ENCODE results near the gene COL20A1. TPM values are rescaled to one million over a fixed set of nuclear protein-coding genes. Genes with fewer than 3 reads are reported as not detected.

Gene COL20A1
- total and polyA plus RNA-seq, 9 donors, result 0.10 to 0.54 (median 0.25) TPM; not detected in 5

DNA sequence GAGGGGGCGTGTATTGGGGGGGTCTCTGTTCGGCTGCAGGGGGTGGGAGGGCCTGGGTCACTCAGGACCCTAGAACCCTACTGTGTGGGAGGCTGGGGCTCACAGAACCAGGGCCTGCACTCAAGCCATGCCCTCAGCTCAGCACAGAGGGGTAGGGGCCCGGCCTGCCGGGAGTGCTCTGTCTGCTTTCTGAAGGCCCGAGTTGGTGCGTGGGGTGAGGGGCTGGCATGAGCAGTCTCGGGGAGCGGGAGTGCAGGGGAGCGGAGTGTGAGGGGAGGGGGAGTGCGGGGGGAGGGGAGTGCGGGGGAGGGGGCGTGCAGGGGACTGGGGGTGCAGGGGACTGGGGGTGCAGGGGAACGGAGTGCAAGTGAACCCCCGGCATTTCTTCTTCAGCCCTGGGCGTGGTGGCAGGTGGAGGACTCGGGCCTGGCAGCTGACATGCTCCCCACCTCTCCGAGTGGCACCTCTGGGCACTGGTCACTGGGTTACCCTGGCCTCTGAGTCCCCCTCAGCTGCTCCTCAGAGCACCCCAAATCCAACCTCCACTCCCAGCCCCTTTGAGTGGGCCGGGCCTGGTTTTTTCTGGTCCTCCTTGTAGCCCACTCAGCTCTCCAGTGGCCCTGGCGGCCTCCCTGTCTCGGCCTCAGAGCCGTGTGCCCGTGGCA lies 1.0 kb downstream of the COL20A1 start:
- H3K27ac ChIP-seq, result no peak overlapping the region
- no peaks in the 10 kb centered on the region for H3K36me3 ChIP-seq
- H3K27me3 ChIP-seq, result peaks cover 4% of the 10 kb centered on the region
- DNase-seq, result no peak
- no peak overlapping the region for H3K4me3 ChIP-seq
- intact Hi-C loops (cut with DNase I), result no loop called here
- no peaks in the 10 kb centered on the region for H3K9me3 ChIP-seq
- H3K4me1 ChIP-seq (ENCODE audit: insufficient read depth), result peaks cover 2% of the 10 kb centered on the region
- TF ChIP-seq, protein P1, sequence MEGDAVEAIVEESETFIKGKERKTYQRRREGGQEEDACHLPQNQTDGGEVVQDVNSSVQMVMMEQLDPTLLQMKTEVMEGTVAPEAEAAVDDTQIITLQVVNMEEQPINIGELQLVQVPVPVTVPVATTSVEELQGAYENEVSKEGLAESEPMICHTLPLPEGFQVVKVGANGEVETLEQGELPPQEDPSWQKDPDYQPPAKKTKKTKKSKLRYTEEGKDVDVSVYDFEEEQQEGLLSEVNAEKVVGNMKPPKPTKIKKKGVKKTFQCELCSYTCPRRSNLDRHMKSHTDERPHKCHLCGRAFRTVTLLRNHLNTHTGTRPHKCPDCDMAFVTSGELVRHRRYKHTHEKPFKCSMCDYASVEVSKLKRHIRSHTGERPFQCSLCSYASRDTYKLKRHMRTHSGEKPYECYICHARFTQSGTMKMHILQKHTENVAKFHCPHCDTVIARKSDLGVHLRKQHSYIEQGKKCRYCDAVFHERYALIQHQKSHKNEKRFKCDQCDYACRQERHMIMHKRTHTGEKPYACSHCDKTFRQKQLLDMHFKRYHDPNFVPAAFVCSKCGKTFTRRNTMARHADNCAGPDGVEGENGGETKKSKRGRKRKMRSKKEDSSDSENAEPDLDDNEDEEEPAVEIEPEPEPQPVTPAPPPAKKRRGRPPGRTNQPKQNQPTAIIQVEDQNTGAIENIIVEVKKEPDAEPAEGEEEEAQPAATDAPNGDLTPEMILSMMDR (IDR thresholded peaks at IDR 0.05), result no peak
- no peak for TF ChIP-seq EP300 (IDR thresholded peaks at IDR 0.05)
- TF ChIP-seq POLR2A (IDR thresholded peaks at IDR 0.05), result no peak
- 34 to 47% (median 38%) methylated on average over 15 to 22 of the region's 22 CpGs for WGBS, 3 donors

DNA sequence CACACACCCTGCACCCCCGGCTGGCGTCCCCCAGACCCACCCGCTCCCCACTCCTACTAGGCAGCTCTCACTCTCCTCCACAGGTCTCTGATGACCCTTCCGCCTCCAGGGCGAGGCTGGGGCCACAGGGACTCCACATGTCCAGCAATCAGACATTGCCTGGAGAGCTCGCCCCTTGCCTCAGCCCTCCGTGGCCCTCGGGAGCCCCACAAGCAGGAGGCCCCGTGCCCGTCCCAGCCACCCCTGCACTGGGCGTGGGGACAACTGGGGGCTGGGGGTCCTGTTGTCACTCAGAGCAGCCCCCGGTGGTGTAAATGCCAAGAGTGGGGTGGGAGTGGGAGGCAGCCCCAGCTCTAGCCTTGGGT lies 1.5 kb downstream of the COL20A1 start:
- intact Hi-C loops (cut with DNase I), result no loop called here
- Histone ChIP-seq H3K4me1 (ENCODE audit: insufficient read depth) (peaks cover 2% of the 10 kb centered on the region), H3K27ac (no peak overlapping the region), H3K4me3 (no peak overlapping the region), H3K36me3 (no peaks in the 10 kb centered on the region), H3K9me3 (no peaks in the 10 kb centered on the region), H3K27me3 (peaks cover 4% of the 10 kb centered on the region)
- TF ChIP-seq EP300 (IDR thresholded peaks at IDR 0.05) (no peak), POLR2A (IDR thresholded peaks at IDR 0.05) (no peak)
- TF ChIP-seq, protein P1 (IDR thresholded peaks at IDR 0.05), result no peak
- WGBS, 3 donors, result 63 to 75% (median 71%) methylated on average over 12 of the region's 12 CpGs
- no peak for DNase-seq

DNA sequence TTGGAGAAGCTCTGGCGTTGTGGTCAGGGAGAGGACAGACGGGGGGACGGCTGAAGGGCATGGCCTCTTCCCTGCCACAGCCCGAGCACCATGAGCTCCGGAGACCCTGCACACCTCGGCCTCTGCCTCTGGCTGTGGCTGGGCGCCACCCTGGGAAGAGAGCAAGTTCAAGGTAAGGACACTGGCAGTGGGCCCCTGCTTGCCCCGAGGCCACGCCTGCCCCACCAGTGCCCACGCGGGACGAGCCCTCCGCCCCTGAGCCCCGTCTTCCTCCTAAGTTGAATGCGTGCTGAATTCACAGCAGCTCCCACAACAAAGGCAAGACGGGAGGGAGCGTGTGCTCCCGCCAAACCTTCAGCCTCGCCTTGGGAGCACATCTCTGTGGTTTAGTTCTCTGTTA lies 2.0 kb downstream of the COL20A1 start:
- no peak for DNase-seq
- Histone ChIP-seq H3K9me3 (no peaks in the 10 kb centered on the region), H3K27me3 (peaks cover 4% of the 10 kb centered on the region), H3K4me1 (ENCODE audit: insufficient read depth) (peaks cover 2% of the 10 kb centered on the region), H3K36me3 (no peaks in the 10 kb centered on the region), H3K4me3 (no peak overlapping the region), H3K27ac (no peak overlapping the region)
- TF ChIP-seq EP300 (IDR thresholded peaks at IDR 0.05) (no peak), POLR2A (IDR thresholded peaks at IDR 0.05) (no peak)
- TF ChIP-seq, protein P1 (IDR thresholded peaks at IDR 0.05), result no peak
- intact Hi-C loops (cut with DNase I), result no loop called here
- 4 to 15% (median 5%) methylated on average over 18 to 19 of the region's 19 CpGs for WGBS, 3 donors

DNA sequence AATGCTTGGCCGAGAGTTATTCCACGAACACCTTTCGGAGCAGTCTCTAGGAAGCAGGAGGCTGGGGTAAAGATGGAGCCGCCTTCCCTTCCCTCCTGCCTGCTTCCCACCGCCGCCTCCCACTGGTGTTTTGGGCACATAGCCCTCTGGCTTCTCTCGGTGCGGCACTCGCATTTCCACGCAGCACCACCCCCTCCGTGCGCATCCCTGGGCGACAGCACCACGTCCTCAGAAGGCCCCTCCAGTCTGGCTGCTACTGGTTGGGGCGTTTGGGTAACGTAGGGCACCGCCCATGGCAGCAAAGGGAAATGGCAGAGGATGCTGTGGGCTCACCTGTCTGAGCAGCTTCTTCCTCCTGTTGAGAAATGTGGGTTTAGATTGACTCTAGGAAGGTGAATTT lies 2.4 kb downstream of the COL20A1 start:
- no peak overlapping the region for H3K27ac ChIP-seq
- H3K4me3 ChIP-seq, result no peak overlapping the region
- H3K27me3 ChIP-seq, result peaks cover 4% of the 10 kb centered on the region
- 10 to 19% (median 10%) methylated on average over 17 of the region's 17 CpGs for WGBS, 3 donors
- intact Hi-C loops (cut with DNase I), result no loop called here
- H3K9me3 ChIP-seq, result no peaks in the 10 kb centered on the region
- DNase-seq, result no peak
- H3K4me1 ChIP-seq (ENCODE audit: insufficient read depth), result peaks cover 2% of the 10 kb centered on the region
- TF ChIP-seq, protein P1 (IDR thresholded peaks at IDR 0.05), result no peak
- TF ChIP-seq EP300 (IDR thresholded peaks at IDR 0.05) (no peak), POLR2A (IDR thresholded peaks at IDR 0.05) (no peak)
- no peaks in the 10 kb centered on the region for H3K36me3 ChIP-seq
